Thyroid gland (tissue), 4 donors: ENCODE results near the gene CFAP299.
"Not testable (repeated sequence)": the region's sequence is repeated elsewhere in the genome, so short reads cannot be mapped to it uniquely, and the experiment has no call there.

Experiments used
- POLR2A ChIP-seq, 2 donors: fragments of 450-650 bp; IDR thresholded peaks; one replicate each; pipeline ENCODE4 v1.6.1; 2017; ENCODE audit warnings: antibody characterized with exemption in 2 of 2, mild to moderate bottlenecking in 2 of 2, moderate library complexity in 1 of 2
- TF ChIP-seq, protein P1 (sequence below), 6 experiments: fragments of 200-600 bp in 3 of 6; fragments of 450-650 bp in 3 of 6; sonication (generic) in 3 of 6; IDR thresholded peaks; one replicate each; pipeline ENCODE4 v1.5.1; 2016 to 2019; ENCODE audit warnings: antibody characterized with exemption in 6 of 6, mild to moderate bottlenecking in 2 of 6, inconsistent platforms in 1 of 6, moderate library complexity in 1 of 6

DNA sequence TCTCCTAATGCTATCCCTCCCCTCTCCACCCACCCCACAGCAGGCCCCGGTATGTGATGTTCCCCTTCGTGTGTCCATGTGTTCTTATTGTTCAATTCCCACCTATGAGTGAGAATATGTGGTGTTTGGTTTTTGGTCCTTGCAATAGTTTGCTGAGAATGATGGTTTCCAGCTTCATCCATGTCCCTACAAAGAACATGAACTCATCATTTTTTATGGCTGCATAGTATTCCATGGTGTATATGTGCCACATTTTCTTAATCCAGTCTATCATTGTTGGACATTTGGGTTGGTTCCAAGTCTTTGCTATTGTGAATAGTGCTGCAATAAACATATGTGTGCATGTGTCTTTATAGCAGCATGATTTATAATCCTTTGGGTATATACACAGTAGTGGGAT, 44.9 kb upstream of the CFAP299 start:
- TF ChIP-seq, protein P1, sequence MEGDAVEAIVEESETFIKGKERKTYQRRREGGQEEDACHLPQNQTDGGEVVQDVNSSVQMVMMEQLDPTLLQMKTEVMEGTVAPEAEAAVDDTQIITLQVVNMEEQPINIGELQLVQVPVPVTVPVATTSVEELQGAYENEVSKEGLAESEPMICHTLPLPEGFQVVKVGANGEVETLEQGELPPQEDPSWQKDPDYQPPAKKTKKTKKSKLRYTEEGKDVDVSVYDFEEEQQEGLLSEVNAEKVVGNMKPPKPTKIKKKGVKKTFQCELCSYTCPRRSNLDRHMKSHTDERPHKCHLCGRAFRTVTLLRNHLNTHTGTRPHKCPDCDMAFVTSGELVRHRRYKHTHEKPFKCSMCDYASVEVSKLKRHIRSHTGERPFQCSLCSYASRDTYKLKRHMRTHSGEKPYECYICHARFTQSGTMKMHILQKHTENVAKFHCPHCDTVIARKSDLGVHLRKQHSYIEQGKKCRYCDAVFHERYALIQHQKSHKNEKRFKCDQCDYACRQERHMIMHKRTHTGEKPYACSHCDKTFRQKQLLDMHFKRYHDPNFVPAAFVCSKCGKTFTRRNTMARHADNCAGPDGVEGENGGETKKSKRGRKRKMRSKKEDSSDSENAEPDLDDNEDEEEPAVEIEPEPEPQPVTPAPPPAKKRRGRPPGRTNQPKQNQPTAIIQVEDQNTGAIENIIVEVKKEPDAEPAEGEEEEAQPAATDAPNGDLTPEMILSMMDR (IDR thresholded peaks at IDR 0.05): not testable (repeated sequence)
- not testable (repeated sequence) for TF ChIP-seq POLR2A (IDR thresholded peaks at IDR 0.05)
